ENCODE measurements around the gene PTPRM. TPM values are rescaled to one million over a fixed set of nuclear protein-coding genes. Genes with fewer than 3 reads are reported as not detected.

PTPRM gene
- total and polyA plus RNA-seq, 2 donors (not counting 3 experiments of a cell fraction or from before 2014, with no cell fraction given) = 37.4 to 43.7 TPM

- Histone ChIP-seq H4K20me1 (replicated peaks; ENCODE audit: control insufficient read depth, extremely low read depth, insufficient read depth, low read length) (no peaks in the 10 kb centered on the region), H3K27me3 (ENCODE audit: control insufficient read depth in 2 of 2, insufficient read depth in 2 of 2, low read length in 2 of 2) (no peaks in the 10 kb centered on the region), H3K9ac (replicated peaks; ENCODE audit: extremely low read depth, insufficient read depth, low read length) (no peak overlapping the region), H3K27ac (ENCODE audit: insufficient read depth, low read depth, low read length) (no peak overlapping the region), H3K9me3 (replicated peaks; ENCODE audit: control insufficient read depth, insufficient read depth, low read length) (no peaks in the 10 kb centered on the region), H3K4me3 (replicated peaks in 1 of 3; ENCODE audit: insufficient read depth in 1 of 3, low read depth in 1 of 3, low read length in 3 of 3) (no peak overlapping the region), H3K79me2 (ENCODE audit: control insufficient read depth, insufficient read depth, low read length) (no peaks in the 10 kb centered on the region), H3K36me3 (ENCODE audit: control insufficient read depth in 2 of 2, extremely low read depth in 1 of 2, insufficient read depth in 2 of 2, low read length in 2 of 2) (no peaks in the 10 kb centered on the region), H3K4me2 (ENCODE audit: insufficient read depth, low read length) (no peak overlapping the region), H2AFZ (ENCODE audit: low read depth, low read length) (no peak overlapping the region), H3K4me1 (ENCODE audit: control insufficient read depth, extremely low read depth, insufficient read depth, low read length) (no peaks in the 10 kb centered on the region), H3K9me1 (replicated peaks; ENCODE audit: control insufficient read depth, extremely low read depth, insufficient read depth, low read length) (no peaks in the 10 kb centered on the region)
- dilution Hi-C loops (cut with MboI; ENCODE audit: extremely low pct_ligation_motif_present, low sequenced_read_pairs) (no loop called here), intact Hi-C loops (cut with micrococcal nuclease) (no loop called here)
- ChIA-PET CTCF (interaction anchor here (1.5 kb wide), 1 partner anchor 12 kb away, joined by 5 read pairs; no protein-coding TSS in a partner anchor), POLR2A (no interaction called here)
- DNase-seq (ENCODE audit: low read depth, low spot score) = no peak
- no peak for FAIRE-seq
- BruUV-seq (replicated peaks) = no TSS peak
- no peak for TF ChIP-seq POLR2A (IDR thresholded peaks at IDR 0.05; ENCODE audit: low read depth, low read length)
- TF ChIP-seq, protein P1, sequence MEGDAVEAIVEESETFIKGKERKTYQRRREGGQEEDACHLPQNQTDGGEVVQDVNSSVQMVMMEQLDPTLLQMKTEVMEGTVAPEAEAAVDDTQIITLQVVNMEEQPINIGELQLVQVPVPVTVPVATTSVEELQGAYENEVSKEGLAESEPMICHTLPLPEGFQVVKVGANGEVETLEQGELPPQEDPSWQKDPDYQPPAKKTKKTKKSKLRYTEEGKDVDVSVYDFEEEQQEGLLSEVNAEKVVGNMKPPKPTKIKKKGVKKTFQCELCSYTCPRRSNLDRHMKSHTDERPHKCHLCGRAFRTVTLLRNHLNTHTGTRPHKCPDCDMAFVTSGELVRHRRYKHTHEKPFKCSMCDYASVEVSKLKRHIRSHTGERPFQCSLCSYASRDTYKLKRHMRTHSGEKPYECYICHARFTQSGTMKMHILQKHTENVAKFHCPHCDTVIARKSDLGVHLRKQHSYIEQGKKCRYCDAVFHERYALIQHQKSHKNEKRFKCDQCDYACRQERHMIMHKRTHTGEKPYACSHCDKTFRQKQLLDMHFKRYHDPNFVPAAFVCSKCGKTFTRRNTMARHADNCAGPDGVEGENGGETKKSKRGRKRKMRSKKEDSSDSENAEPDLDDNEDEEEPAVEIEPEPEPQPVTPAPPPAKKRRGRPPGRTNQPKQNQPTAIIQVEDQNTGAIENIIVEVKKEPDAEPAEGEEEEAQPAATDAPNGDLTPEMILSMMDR (IDR thresholded peaks at IDR 0.05; ENCODE audit: extremely low read depth in 1 of 2, insufficient read depth in 1 of 2, low read depth in 1 of 2, low read length in 2 of 2) = no peak
- no peak for TF ChIP-seq FOS (IDR thresholded peaks at IDR 0.05; ENCODE audit: borderline replicate concordance, insufficient read depth, low read length)
- no peak for TF ChIP-seq EZH2 (IDR thresholded peaks at IDR 0.05; ENCODE audit: borderline replicate concordance, low read depth, low read length, severe bottlenecking)
- TF ChIP-seq GATA2 (IDR thresholded peaks at IDR 0.05; ENCODE audit: insufficient read depth, insufficient read length, low read depth, low read length) = no peak
- no peak for TF ChIP-seq MAX (IDR thresholded peaks at IDR 0.05; ENCODE audit: insufficient read depth, insufficient read length)
- no peak for TF ChIP-seq POLR2AphosphoS5 (IDR thresholded peaks at IDR 0.05; ENCODE audit: insufficient read depth, low read depth, low read length)
- no peak for TF ChIP-seq MYC (IDR thresholded peaks at IDR 0.05; ENCODE audit: low read depth, low read length)
- no peak for TF ChIP-seq JUN (IDR thresholded peaks at IDR 0.05; ENCODE audit: borderline replicate concordance, insufficient read depth, insufficient read length, low read depth)
Measured at GRCh38 chr18:8262221-8262620, 695.1 kb downstream of the PTPRM start.

All from endothelial cell of umbilical vein (primary cell).